Skeletal muscle satellite cell (primary cell): ENCODE measurements around the gene SH3PXD2A.

Experiments used
- H3K27me3 ChIP-seq: 2 replicates; pipeline ENCODE4 v1.7.0; 2013; ENCODE audit warnings: low read length; ENCODE audit not compliant: control insufficient read depth, insufficient read depth
- H3K36me3 ChIP-seq: 2 replicates; pipeline ENCODE4 v1.7.0; 2013; ENCODE audit warnings: mild to moderate bottlenecking, control low read depth, low read length; ENCODE audit not compliant: insufficient read depth
- H3K4me1 ChIP-seq: 2 replicates; pipeline ENCODE4 v1.7.0; 2013; ENCODE audit warnings: low read length; ENCODE audit not compliant: control insufficient read depth, insufficient read depth
- H3K4me2 ChIP-seq: 2 replicates; pipeline ENCODE4 v1.7.0; 2013; ENCODE audit warnings: mild to moderate bottlenecking, low read length
- H3K4me3 ChIP-seq: 2 replicates; pipeline ENCODE4 v1.7.0; 2013; ENCODE audit warnings: low read length
- H3K9ac ChIP-seq: 2 replicates; pipeline ENCODE4 v1.7.0; 2013; ENCODE audit warnings: mild to moderate bottlenecking, low read depth, low read length, moderate library complexity
- H3K9me3 ChIP-seq: replicated peaks from 2 replicates; pipeline ENCODE4 v1.7.0; 2013; ENCODE audit warnings: mild to moderate bottlenecking, control low read depth, low read length

The SH3PXD2A gene

GRCh38 chr10:103629581-103629980, 225.8 kb downstream of the SH3PXD2A start:
- H3K27me3 ChIP-seq, result no peaks in the 10 kb centered on the region
- H3K9ac ChIP-seq, result no peak overlapping the region
- no peak overlapping the region for H3K4me2 ChIP-seq
- H3K36me3 ChIP-seq, result peaks cover 35% of the 10 kb centered on the region
- no peaks in the 10 kb centered on the region for H3K4me1 ChIP-seq
- no peak overlapping the region for H3K4me3 ChIP-seq
- no peaks in the 10 kb centered on the region for H3K9me3 ChIP-seq

GRCh38 chr10:103627893-103628292, 227.5 kb downstream of the SH3PXD2A start:
- Histone ChIP-seq H3K27me3 (no peaks in the 10 kb centered on the region), H3K4me2 (no peak overlapping the region), H3K4me3 (no peak overlapping the region), H3K4me1 (no peaks in the 10 kb centered on the region), H3K9ac (no peak overlapping the region), H3K9me3 (no peaks in the 10 kb centered on the region), H3K36me3 (peaks cover 47% of the 10 kb centered on the region)

DNA sequence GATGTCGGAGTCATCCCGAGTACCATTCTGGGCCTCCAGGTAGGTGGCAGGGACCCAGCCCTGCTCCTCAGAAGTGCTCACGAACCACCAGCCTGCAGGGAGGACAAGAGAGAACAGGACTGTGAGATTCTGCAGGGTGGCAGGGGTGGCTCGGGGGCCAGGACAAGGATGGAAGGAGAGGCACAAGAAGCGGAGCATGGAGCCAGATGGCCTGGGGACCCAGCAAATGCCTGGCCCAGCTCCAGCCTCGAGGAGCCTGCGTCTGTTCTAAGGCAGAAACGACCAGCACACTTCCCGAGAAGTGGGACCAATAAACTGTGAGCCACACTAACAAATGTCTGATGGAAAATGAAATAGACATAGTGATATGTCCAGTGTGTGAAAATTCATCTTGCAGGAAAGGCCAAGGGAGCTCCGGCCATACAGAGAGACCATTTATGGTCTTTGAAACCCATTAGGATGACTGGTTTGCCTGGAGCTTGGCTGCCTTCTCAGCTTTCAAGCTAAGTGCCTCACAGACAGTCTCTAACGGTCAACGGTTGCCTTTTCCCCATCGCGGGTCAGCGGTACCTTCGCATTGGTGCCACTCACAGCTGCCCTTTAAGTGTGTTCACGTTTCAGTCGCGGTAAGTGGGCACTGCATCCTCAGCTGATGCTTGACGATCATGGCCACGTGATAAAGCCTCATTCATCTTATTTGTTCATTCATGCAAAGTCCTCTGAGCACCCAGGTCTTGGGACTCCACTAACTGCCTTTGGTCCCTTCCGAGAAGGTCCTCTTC, 228.1 kb downstream of the SH3PXD2A start:
- Histone ChIP-seq H3K4me3 (no peak overlapping the region), H3K36me3 (peaks cover 48% of the 10 kb centered on the region), H3K4me2 (no peak overlapping the region), H3K9me3 (no peaks in the 10 kb centered on the region), H3K9ac (no peak overlapping the region), H3K27me3 (no peaks in the 10 kb centered on the region), H3K4me1 (no peaks in the 10 kb centered on the region)

GRCh38 chr10:103626178-103626577, 229.2 kb downstream of the SH3PXD2A start:
- H3K27me3 ChIP-seq, result no peaks in the 10 kb centered on the region
- no peak overlapping the region for H3K4me3 ChIP-seq
- peaks cover 46% of the 10 kb centered on the region for H3K36me3 ChIP-seq
- no peak overlapping the region for H3K4me2 ChIP-seq
- H3K4me1 ChIP-seq, result no peaks in the 10 kb centered on the region
- H3K9ac ChIP-seq, result no peak overlapping the region
- H3K9me3 ChIP-seq, result no peaks in the 10 kb centered on the region

GRCh38 chr10:103622935-103623574, 232.3 kb downstream of the SH3PXD2A start:
- Histone ChIP-seq H3K4me3 (no peak overlapping the region), H3K4me1 (peaks cover 19% of the 10 kb centered on the region), H3K9me3 (no peaks in the 10 kb centered on the region), H3K9ac (no peak overlapping the region), H3K36me3 (peaks cover 55% of the 10 kb centered on the region), H3K27me3 (no peaks in the 10 kb centered on the region), H3K4me2 (no peak overlapping the region)

GRCh38 chr10:103622286-103622685, 233.1 kb downstream of the SH3PXD2A start:
- no peak overlapping the region for H3K9ac ChIP-seq
- H3K36me3 ChIP-seq, result peaks cover 49% of the 10 kb centered on the region
- no peaks in the 10 kb centered on the region for H3K9me3 ChIP-seq
- H3K27me3 ChIP-seq, result no peaks in the 10 kb centered on the region
- H3K4me2 ChIP-seq, result no peak overlapping the region
- H3K4me1 ChIP-seq, result peaks cover 21% of the 10 kb centered on the region
- no peak overlapping the region for H3K4me3 ChIP-seq

- Histone ChIP-seq H3K4me3 (no peak overlapping the region), H3K36me3 (peaks cover 45% of the 10 kb centered on the region), H3K9ac (no peak overlapping the region), H3K4me2 (no peak overlapping the region), H3K27me3 (no peaks in the 10 kb centered on the region), H3K9me3 (no peaks in the 10 kb centered on the region), H3K4me1 (peaks cover 27% of the 10 kb centered on the region)
These were observed 233.6 kb downstream of the SH3PXD2A start for GRCh38 chr10:103621783-103622125.

DNA sequence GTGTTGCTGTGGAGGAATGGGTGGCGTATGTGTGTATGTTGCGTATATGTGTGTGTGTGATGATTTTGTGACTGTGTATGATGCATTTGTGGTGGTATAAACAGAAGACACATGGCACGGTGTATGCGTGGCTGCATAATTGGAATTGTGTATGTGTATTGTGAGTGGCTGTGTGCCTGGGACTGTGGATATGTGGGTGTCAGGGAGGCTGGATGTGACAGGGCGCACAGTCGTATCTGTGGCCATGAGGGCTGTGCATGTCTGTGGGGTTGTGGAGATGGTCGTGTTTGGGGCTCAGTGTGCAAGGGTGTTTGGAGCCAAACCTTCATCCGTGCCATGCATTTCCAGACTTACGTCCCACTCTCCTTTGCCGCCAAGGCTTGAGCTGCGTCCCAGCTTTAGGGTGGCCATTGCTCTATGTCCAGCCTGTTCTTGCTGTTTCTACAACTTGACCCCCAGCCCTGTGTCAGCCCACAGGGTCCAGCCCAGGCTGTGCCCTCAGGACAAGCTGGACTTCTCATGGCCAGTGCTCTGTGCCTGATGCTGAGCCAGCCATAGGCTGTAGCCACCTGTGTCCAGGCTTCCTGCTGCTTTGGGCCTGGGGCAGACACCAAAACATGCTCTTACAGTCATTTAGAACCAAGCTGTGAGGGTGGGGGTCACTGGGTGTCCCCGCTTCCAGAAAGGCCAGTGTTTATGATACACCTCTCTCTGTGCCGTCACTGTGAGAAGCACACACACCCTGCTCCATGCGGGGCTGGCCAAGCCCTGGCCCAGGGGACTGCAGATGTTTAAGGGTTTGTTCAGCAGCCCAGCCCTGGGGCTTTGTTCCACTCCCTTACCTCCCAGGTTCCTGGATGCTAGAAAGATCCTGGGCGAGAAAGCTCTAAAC, 234.2 kb downstream of the SH3PXD2A start:
- H3K9me3 ChIP-seq, result no peaks in the 10 kb centered on the region
- H3K4me1 ChIP-seq, result peaks cover 33% of the 10 kb centered on the region
- H3K4me3 ChIP-seq, result no peak overlapping the region
- H3K4me2 ChIP-seq, result no peak overlapping the region
- H3K27me3 ChIP-seq, result no peaks in the 10 kb centered on the region
- H3K36me3 ChIP-seq, result peaks cover 46% of the 10 kb centered on the region
- no peak overlapping the region for H3K9ac ChIP-seq

- H3K9me3 ChIP-seq, result no peaks in the 10 kb centered on the region
- no peak overlapping the region for H3K4me3 ChIP-seq
- H3K9ac ChIP-seq, result no peak overlapping the region
- H3K27me3 ChIP-seq, result no peaks in the 10 kb centered on the region
- peaks cover 39% of the 10 kb centered on the region for H3K4me1 ChIP-seq
- peaks cover 40% of the 10 kb centered on the region for H3K36me3 ChIP-seq
- H3K4me2 ChIP-seq, result no peak overlapping the region
These were observed 235.0 kb downstream of the SH3PXD2A start for GRCh38 chr10:103620352-103620740.

- Histone ChIP-seq H3K4me1 (peaks cover 46% of the 10 kb centered on the region), H3K9me3 (no peaks in the 10 kb centered on the region), H3K4me3 (no peak overlapping the region), H3K4me2 (peak overlapping the region; percentile 10), H3K9ac (peak overlapping the region; percentile 43), H3K27me3 (no peaks in the 10 kb centered on the region), H3K36me3 (peaks cover 39% of the 10 kb centered on the region)
These were observed 235.7 kb downstream of the SH3PXD2A start for GRCh38 chr10:103619424-103620351.
